ENCODE measurements around the gene GRM3. TPM values are rescaled to one million over a fixed set of nuclear protein-coding genes. Genes with fewer than 3 reads are reported as not detected.

Gene GRM3
- total and polyA plus RNA-seq, 2 of the 13 experiments (the other 11 are each of a cell fraction or from before 2014, with no cell fraction given): not detected

DNA sequence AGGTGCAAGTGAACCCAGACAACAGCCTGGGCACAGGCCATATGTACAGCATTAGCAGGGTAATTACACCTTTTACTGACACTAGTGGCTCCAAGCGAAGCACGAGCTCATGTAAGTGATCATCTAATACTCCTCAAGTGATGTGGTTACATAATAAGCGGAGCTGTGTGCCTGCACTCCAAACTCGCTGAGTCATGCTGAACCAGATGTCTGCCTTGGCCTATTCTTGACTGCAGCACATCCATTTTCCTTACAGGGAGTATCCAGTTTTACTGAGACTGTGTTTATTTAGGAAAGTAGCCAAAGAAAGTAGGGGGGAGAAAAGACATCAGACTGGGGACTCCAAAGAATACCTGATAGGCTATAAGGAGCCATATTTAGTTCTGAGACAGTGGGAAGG is 90.1 kb downstream of the GRM3 start:
- H3K79me2 ChIP-seq (ENCODE audit: insufficient read depth, low read length): no peaks in the 10 kb centered on the region
- H3K36me3 ChIP-seq (replicated peaks in 1 of 2; ENCODE audit: control insufficient read depth in 1 of 2, insufficient read depth in 2 of 2, low read length in 2 of 2): no peaks in the 10 kb centered on the region
- no peak overlapping the region for H2AFZ ChIP-seq (ENCODE audit: low read length)
- in situ Hi-C loops (cut with HindIII; ENCODE audit: extremely low pct_ligation_motif_present, low pct_unique_long_range_greater_than_20kb): no loop called here
- 34% methylated on average over 4 of the region's 4 CpGs for WGBS (ENCODE audit: low lambda C conversion rate)
- CTCF ChIA-PET (ENCODE audit: low intra/inter-chr PET ratio, low total read pairs): no interaction called here
- H3K27me3 ChIP-seq (ENCODE audit: control insufficient read depth in 1 of 2, insufficient read depth in 2 of 2, low read length in 2 of 2): no peaks in the 10 kb centered on the region
- H3K9me3 ChIP-seq (ENCODE audit: low read length): no peaks in the 10 kb centered on the region
- FAIRE-seq (no peak), ATAC-seq (no peak), DNase-seq (ENCODE audit: low spot score) (no peak)
- no peak overlapping the region for H3K4me3 ChIP-seq (replicated peaks in 1 of 3; ENCODE audit: insufficient read depth in 1 of 3, low read depth in 2 of 3, low read length in 3 of 3)
- H3K27ac ChIP-seq (ENCODE audit: extremely low read length, insufficient read depth, low read length): no peak overlapping the region
- H3K4me1 ChIP-seq (ENCODE audit: insufficient read depth, low read length): no peaks in the 10 kb centered on the region
- intact Hi-C loops (cut with micrococcal nuclease; ENCODE audit: unreplicated experiment): no loop called here
- BruUV-seq (replicated peaks): no TSS peak
- H3K9ac ChIP-seq (ENCODE audit: insufficient read depth, low read depth, low read length): no peak overlapping the region
- H3K4me2 ChIP-seq (ENCODE audit: low read depth, low read length): no peak overlapping the region
- H4K20me1 ChIP-seq (ENCODE audit: insufficient read depth, low read length): no peaks in the 10 kb centered on the region
- POLR2A ChIA-PET: no interaction called here
- no peak for TF ChIP-seq POGZ (CRISPR knock-in tag; IDR thresholded peaks at IDR 0.05)
- TF ChIP-seq, protein P1, sequence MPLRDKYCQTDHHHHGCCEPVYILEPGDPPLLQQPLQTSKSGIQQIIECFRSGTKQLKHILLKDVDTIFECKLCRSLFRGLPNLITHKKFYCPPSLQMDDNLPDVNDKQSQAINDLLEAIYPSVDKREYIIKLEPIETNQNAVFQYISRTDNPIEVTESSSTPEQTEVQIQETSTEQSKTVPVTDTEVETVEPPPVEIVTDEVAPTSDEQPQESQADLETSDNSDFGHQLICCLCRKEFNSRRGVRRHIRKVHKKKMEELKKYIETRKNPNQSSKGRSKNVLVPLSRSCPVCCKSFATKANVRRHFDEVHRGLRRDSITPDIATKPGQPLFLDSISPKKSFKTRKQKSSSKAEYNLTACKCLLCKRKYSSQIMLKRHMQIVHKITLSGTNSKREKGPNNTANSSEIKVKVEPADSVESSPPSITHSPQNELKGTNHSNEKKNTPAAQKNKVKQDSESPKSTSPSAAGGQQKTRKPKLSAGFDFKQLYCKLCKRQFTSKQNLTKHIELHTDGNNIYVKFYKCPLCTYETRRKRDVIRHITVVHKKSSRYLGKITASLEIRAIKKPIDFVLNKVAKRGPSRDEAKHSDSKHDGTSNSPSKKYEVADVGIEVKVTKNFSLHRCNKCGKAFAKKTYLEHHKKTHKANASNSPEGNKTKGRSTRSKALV (CRISPR knock-in tag; IDR thresholded peaks at IDR 0.05): no peak
- no peak for TF ChIP-seq ZNF572 (CRISPR knock-in tag; IDR thresholded peaks at IDR 0.05)
- TF ChIP-seq MAFF (IDR thresholded peaks at IDR 0.05; ENCODE audit: low read depth, low read length): peak; percentile 29; the same call in 1 of the 2 replicates
- no peak for TF ChIP-seq ZNF615 (CRISPR knock-in tag; IDR thresholded peaks at IDR 0.05; ENCODE audit: borderline replicate concordance)
- TF ChIP-seq NFE2L2 (IDR thresholded peaks at IDR 0.05; ENCODE audit: low read length): peak; percentile 73
- TF ChIP-seq, protein P2, sequence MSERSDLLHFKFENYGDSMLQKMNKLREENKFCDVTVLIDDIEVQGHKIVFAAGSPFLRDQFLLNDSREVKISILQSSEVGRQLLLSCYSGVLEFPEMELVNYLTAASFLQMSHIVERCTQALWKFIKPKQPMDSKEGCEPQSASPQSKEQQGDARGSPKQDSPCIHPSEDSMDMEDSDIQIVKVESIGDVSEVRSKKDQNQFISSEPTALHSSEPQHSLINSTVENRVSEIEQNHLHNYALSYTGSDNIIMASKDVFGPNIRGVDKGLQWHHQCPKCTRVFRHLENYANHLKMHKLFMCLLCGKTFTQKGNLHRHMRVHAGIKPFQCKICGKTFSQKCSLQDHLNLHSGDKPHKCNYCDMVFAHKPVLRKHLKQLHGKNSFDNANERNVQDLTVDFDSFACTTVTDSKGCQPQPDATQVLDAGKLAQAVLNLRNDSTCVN (CRISPR knock-in tag; IDR thresholded peaks at IDR 0.05; ENCODE audit: borderline replicate concordance): no peak
- TF ChIP-seq, protein P3, sequence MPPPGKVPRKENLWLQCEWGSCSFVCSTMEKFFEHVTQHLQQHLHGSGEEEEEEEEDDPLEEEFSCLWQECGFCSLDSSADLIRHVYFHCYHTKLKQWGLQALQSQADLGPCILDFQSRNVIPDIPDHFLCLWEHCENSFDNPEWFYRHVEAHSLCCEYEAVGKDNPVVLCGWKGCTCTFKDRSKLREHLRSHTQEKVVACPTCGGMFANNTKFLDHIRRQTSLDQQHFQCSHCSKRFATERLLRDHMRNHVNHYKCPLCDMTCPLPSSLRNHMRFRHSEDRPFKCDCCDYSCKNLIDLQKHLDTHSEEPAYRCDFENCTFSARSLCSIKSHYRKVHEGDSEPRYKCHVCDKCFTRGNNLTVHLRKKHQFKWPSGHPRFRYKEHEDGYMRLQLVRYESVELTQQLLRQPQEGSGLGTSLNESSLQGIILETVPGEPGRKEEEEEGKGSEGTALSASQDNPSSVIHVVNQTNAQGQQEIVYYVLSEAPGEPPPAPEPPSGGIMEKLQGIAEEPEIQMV (CRISPR knock-in tag; IDR thresholded peaks at IDR 0.05; ENCODE audit: low read depth): no peak
- TF ChIP-seq, protein P4, sequence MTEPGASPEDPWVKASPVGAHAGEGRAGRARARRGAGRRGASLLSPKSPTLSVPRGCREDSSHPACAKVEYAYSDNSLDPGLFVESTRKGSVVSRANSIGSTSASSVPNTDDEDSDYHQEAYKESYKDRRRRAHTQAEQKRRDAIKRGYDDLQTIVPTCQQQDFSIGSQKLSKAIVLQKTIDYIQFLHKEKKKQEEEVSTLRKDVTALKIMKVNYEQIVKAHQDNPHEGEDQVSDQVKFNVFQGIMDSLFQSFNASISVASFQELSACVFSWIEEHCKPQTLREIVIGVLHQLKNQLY (CRISPR knock-in tag; IDR thresholded peaks at IDR 0.05): no peak
- no peak for TF ChIP-seq ZNF891 (CRISPR knock-in tag; IDR thresholded peaks at IDR 0.05)
- no peak for TF ChIP-seq ZNF44 (CRISPR knock-in tag; IDR thresholded peaks at IDR 0.05)
- TF ChIP-seq ZNF549 (CRISPR knock-in tag; IDR thresholded peaks at IDR 0.05): no peak
- TF ChIP-seq ZNF354B (CRISPR knock-in tag; IDR thresholded peaks at IDR 0.05): no peak
- no peak for TF ChIP-seq ZC3H4 (CRISPR knock-in tag; IDR thresholded peaks at IDR 0.05; ENCODE audit: borderline replicate concordance)
- TF ChIP-seq, protein P5, sequence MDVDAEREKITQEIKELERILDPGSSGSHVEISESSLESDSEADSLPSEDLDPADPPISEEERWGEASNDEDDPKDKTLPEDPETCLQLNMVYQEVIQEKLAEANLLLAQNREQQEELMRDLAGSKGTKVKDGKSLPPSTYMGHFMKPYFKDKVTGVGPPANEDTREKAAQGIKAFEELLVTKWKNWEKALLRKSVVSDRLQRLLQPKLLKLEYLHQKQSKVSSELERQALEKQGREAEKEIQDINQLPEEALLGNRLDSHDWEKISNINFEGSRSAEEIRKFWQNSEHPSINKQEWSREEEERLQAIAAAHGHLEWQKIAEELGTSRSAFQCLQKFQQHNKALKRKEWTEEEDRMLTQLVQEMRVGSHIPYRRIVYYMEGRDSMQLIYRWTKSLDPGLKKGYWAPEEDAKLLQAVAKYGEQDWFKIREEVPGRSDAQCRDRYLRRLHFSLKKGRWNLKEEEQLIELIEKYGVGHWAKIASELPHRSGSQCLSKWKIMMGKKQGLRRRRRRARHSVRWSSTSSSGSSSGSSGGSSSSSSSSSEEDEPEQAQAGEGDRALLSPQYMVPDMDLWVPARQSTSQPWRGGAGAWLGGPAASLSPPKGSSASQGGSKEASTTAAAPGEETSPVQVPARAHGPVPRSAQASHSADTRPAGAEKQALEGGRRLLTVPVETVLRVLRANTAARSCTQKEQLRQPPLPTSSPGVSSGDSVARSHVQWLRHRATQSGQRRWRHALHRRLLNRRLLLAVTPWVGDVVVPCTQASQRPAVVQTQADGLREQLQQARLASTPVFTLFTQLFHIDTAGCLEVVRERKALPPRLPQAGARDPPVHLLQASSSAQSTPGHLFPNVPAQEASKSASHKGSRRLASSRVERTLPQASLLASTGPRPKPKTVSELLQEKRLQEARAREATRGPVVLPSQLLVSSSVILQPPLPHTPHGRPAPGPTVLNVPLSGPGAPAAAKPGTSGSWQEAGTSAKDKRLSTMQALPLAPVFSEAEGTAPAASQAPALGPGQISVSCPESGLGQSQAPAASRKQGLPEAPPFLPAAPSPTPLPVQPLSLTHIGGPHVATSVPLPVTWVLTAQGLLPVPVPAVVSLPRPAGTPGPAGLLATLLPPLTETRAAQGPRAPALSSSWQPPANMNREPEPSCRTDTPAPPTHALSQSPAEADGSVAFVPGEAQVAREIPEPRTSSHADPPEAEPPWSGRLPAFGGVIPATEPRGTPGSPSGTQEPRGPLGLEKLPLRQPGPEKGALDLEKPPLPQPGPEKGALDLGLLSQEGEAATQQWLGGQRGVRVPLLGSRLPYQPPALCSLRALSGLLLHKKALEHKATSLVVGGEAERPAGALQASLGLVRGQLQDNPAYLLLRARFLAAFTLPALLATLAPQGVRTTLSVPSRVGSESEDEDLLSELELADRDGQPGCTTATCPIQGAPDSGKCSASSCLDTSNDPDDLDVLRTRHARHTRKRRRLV (CRISPR knock-in tag; IDR thresholded peaks at IDR 0.05): no peak
- TF ChIP-seq ZNF121 (CRISPR knock-in tag; IDR thresholded peaks at IDR 0.05): no peak
- TF ChIP-seq HDAC2 (CRISPR knock-in tag; IDR thresholded peaks at IDR 0.05): no peak

All from HepG2 (cell line).